Tibial nerve (tissue), 4 donors: ENCODE results near the gene IQSEC3. TPM values are rescaled to one million over a fixed set of nuclear protein-coding genes. Genes with fewer than 3 reads are reported as not detected.

Experiments
- DNase-seq, 2 donors: peaks; one replicate each; pipeline ENCODE4 v3.0.0-alpha.2; 2019; ENCODE audit warnings: low spot score in 2 of 2
- H3K27ac ChIP-seq, 4 donors: fragments of 200-600 bp; sonication (generic) in 3 of 4; one replicate each; pipeline ENCODE4 v1.5.1; 2017 to 2019; ENCODE audit warnings: mild to moderate bottlenecking in 1 of 4
- H3K27me3 ChIP-seq, 2 donors: fragments of 200-600 bp; sonication (generic) in 1 of 2; one replicate each; pipeline versions ENCODE4 v1.5.1 to v1.6.0; 2017 to 2019
- H3K36me3 ChIP-seq, 3 donors: fragments of 200-600 bp; sonication (generic); one replicate each; pipeline ENCODE4 v1.5.1; 2018 to 2019
- H3K4me1 ChIP-seq, 4 donors: fragments of 200-600 bp; sonication (generic) in 3 of 4; one replicate each; pipeline ENCODE4 v1.5.1; 2017 to 2019
- H3K4me3 ChIP-seq, 4 donors: fragments of 200-600 bp; sonication (generic) in 3 of 4; one replicate each; pipeline ENCODE4 v1.5.1; 2017 to 2019; ENCODE audit warnings: mild to moderate bottlenecking in 1 of 4, moderate library complexity in 1 of 4
- H3K9me3 ChIP-seq, 4 donors: fragments of 200-600 bp; sonication (generic) in 3 of 4; one replicate each; pipeline ENCODE4 v1.5.1; 2017 to 2019
- EP300 ChIP-seq, 2 donors: sonication (generic); formaldehyde crosslinking; IDR thresholded peaks; one replicate each; pipeline ENCODE4 v1.6.1; 2017; ENCODE audit warnings: antibody characterized with exemption in 2 of 2, mild to moderate bottlenecking in 1 of 2
- POLR2A ChIP-seq, 2 donors: fragments of 450-650 bp; IDR thresholded peaks; one replicate each; pipeline ENCODE4 v1.6.1; 2017; ENCODE audit warnings: antibody characterized with exemption in 2 of 2, mild to moderate bottlenecking in 2 of 2, moderate library complexity in 2 of 2
- WGBS, 2 donors: methylation state at CpG; one replicate each; pipeline ENCODE4 v1.1.5; 2018; 5-methylcytosine and 5-hydroxymethylcytosine counted together
- total RNA-seq, 4 donors: library from RNA; depleted of rRNA; stranded (reverse); fragments of >200 nt; gene quantifications; one replicate each; pipeline ENCODE4 v1.1.0, GENCODE V29; 2016
- TF ChIP-seq, protein P1 (sequence below), 5 experiments: fragments of 200-600 bp in 3 of 5; fragments of 450-650 bp in 2 of 5; sonication (generic) in 3 of 5; IDR thresholded peaks; one replicate each; pipeline ENCODE4 v1.5.1; 2016 to 2019; ENCODE audit warnings: antibody characterized with exemption in 5 of 5, mild to moderate bottlenecking in 3 of 5, moderate library complexity in 2 of 5

IQSEC3 gene
- total RNA-seq, 4 donors from 2014 or later, result 0.84 to 6.5 (median 1.6) TPM

DNA sequence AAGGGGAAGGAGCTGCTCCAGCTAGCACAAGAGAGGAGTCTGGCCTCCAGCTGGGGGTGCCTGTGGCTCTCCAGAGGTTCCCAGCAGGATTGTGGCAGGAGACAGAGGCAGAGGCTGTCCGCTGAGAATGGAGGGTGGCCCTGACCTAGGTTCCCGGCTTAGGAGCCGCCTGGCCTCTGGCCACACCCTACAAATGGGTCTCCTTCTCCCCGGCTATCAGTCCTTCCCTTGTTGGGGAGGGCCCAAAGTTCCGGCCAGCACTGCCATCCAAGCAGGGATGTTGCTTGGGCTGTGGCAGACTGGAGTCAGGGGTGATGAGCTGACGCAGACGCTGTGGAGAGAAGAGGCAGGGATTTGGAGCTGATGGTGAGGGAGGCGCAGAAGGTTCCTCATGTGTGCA, 124.3 kb downstream of the IQSEC3 start:
- 93 to 94% methylated on average over 8 of the region's 8 CpGs for WGBS, 2 donors
- no peak for DNase-seq
- Histone ChIP-seq H3K27ac (no peak overlapping the region), H3K9me3 (no peaks in the 10 kb centered on the region), H3K36me3 (no peaks in the 10 kb centered on the region), H3K4me1 (peaks cover 0 to 12% (median 1%) of the 10 kb centered on the region in 4 donors), H3K27me3 (peaks cover 0 to 14% of the 10 kb centered on the region in 2 donors), H3K4me3 (no peak overlapping the region)
- TF ChIP-seq POLR2A (IDR thresholded peaks at IDR 0.05), result no peak
- no peak for TF ChIP-seq EP300 (IDR thresholded peaks at IDR 0.05)
- TF ChIP-seq, protein P1, sequence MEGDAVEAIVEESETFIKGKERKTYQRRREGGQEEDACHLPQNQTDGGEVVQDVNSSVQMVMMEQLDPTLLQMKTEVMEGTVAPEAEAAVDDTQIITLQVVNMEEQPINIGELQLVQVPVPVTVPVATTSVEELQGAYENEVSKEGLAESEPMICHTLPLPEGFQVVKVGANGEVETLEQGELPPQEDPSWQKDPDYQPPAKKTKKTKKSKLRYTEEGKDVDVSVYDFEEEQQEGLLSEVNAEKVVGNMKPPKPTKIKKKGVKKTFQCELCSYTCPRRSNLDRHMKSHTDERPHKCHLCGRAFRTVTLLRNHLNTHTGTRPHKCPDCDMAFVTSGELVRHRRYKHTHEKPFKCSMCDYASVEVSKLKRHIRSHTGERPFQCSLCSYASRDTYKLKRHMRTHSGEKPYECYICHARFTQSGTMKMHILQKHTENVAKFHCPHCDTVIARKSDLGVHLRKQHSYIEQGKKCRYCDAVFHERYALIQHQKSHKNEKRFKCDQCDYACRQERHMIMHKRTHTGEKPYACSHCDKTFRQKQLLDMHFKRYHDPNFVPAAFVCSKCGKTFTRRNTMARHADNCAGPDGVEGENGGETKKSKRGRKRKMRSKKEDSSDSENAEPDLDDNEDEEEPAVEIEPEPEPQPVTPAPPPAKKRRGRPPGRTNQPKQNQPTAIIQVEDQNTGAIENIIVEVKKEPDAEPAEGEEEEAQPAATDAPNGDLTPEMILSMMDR (IDR thresholded peaks at IDR 0.05), result no peak

DNA sequence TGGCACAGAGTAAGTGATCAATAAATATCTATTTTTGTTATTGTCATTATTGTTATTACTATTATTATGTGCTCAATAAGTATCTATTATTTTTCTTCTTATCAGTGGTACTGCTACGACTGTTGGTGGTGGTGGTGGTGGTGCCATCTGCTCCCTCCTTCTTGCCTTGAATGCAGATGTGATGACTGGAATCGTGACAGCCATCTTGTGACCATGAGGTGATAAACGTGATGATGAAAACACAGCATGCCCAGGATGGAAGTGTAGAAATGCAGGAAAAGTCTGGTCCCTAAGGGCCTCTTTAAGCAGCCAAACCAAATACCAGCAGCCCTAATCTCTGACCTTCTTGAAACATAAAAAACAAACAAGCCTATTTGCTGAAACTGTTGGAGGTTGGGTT, 125.0 kb downstream of the IQSEC3 start:
- Histone ChIP-seq H3K27me3 (peaks cover 0 to 14% of the 10 kb centered on the region in 2 donors), H3K36me3 (no peaks in the 10 kb centered on the region), H3K4me1 (peaks cover 0 to 12% (median 1%) of the 10 kb centered on the region in 4 donors), H3K4me3 (no peak overlapping the region), H3K9me3 (no peaks in the 10 kb centered on the region), H3K27ac (no peak overlapping the region)
- 84% methylated on average over 3 of the region's 3 CpGs for WGBS, 2 donors
- no peak for DNase-seq
- TF ChIP-seq, protein P1 (IDR thresholded peaks at IDR 0.05), result no peak
- TF ChIP-seq POLR2A (IDR thresholded peaks at IDR 0.05) (no peak), EP300 (IDR thresholded peaks at IDR 0.05) (no peak)

DNA sequence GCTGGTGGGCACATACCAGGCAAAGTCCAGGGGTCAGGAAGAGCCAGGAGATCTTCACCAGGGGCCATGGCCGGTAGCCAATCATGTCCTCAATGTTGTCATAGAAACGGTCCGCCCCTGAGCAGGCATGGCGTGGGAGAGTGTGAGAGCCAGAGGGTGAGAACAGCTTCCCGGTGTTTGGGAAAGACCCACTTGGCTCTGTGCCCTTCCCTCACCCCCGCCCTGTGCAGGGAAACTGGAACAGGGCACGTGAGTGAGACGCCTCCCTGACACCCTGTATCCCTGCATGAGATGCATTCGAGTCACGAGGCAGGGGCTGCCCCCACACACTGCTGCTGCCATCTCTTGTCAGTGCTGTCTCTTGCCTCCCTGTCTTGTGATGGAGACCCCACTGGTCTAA, 126.7 kb downstream of the IQSEC3 start:
- TF ChIP-seq POLR2A (IDR thresholded peaks at IDR 0.05), result no peak
- TF ChIP-seq, protein P1 (IDR thresholded peaks at IDR 0.05), result no peak
- no peak for TF ChIP-seq EP300 (IDR thresholded peaks at IDR 0.05)
- H3K4me1 ChIP-seq, result peaks cover 0 to 12% (median 1%) of the 10 kb centered on the region in 4 donors
- WGBS, 2 donors, result 30 to 41% methylated on average over 10 of the region's 10 CpGs
- H3K9me3 ChIP-seq, result no peaks in the 10 kb centered on the region
- no peaks in the 10 kb centered on the region for H3K36me3 ChIP-seq
- no peak overlapping the region for H3K27ac ChIP-seq
- peaks cover 0 to 14% of the 10 kb centered on the region in 2 donors for H3K27me3 ChIP-seq
- no peak overlapping the region for H3K4me3 ChIP-seq
- no peak for DNase-seq

DNA sequence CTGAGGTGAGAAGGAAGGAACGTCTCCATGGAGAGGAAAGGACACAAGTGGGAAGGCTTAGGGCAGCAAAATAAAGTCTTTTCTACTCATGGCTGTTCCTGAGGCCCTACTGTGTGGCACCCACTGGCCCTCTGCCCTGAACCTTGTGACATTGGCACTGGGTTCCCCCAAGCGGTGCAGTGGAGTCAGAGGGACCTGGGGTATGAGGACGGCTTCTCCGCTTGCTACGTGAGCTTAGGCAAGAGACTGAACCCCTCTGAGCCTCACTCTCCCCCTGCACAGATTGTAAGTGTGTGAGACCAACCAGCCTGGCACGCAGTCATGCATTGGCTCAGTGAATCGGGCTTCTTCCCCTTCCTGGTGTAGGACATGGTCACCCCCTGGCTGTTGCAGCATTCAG, 127.7 kb downstream of the IQSEC3 start:
- Histone ChIP-seq H3K27me3 (peaks cover 0 to 22% of the 10 kb centered on the region in 2 donors), H3K4me3 (no peak overlapping the region), H3K27ac (no peak overlapping the region), H3K9me3 (no peaks in the 10 kb centered on the region), H3K36me3 (no peaks in the 10 kb centered on the region), H3K4me1 (peaks cover 0 to 6% (median under 1%) of the 10 kb centered on the region in 4 donors)
- no peak for TF ChIP-seq POLR2A (IDR thresholded peaks at IDR 0.05)
- TF ChIP-seq EP300 (IDR thresholded peaks at IDR 0.05), result no peak
- TF ChIP-seq, protein P1 (IDR thresholded peaks at IDR 0.05), result no peak
- 83 to 84% methylated on average over 7 of the region's 7 CpGs for WGBS, 2 donors
- DNase-seq, result no peak

DNA sequence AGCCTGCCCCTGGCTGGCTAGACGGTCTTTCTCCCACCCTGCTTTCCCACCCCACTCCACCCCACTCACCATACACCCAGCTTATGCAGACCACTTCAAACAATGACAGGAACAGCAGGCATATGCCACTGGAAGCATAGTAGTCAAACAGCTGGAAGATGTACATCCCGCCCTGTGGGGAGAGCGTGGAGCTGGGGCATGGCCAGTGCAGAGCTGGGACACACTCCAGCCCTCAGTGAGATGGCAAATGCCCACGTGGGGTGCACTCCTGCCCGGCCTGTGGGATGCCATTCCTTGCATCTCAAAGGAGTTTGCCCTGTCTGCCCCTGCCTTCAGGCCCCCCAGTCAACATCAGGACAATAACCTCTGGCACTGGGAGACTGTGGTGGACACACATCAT, 128.6 kb downstream of the IQSEC3 start:
- peaks cover 0 to 15% of the 10 kb centered on the region in 2 donors for H3K27me3 ChIP-seq
- WGBS, 2 donors, result 64 to 77% methylated on average over 5 of the region's 5 CpGs

More for the DNA sequence above, 128.6 kb downstream of the IQSEC3 start:
- TF ChIP-seq EP300 (IDR thresholded peaks at IDR 0.05), result no peak
- TF ChIP-seq POLR2A (IDR thresholded peaks at IDR 0.05), result no peak
- TF ChIP-seq, protein P1 (IDR thresholded peaks at IDR 0.05), result no peak
- no peak overlapping the region for H3K4me3 ChIP-seq
- DNase-seq, result no peak
- no peaks in the 10 kb centered on the region for H3K9me3 ChIP-seq
- no peak overlapping the region for H3K27ac ChIP-seq
- no peaks in the 10 kb centered on the region for H3K36me3 ChIP-seq
- H3K4me1 ChIP-seq, result peaks cover 0 to 8% (median 0%) of the 10 kb centered on the region in 4 donors
